ENCODE data around the gene ENTPD6.
"Not testable (repeated sequence)": the region's sequence is repeated elsewhere in the genome, so short reads cannot be mapped to it uniquely, and the experiment has no call there.

The ENTPD6 gene

GRCh38 chr20:25225642-25226432 lies 30.3 kb downstream of the ENTPD6 start:
- no peak for DNase-seq

GRCh38 chr20:25226433-25227316 lies 31.2 kb downstream of the ENTPD6 start:
- DNase-seq, result no peak

- no peak for DNase-seq
Measured at GRCh38 chr20:25227317-25227831, 31.9 kb downstream of the ENTPD6 start.

- DNase-seq, result no peak
Measured at GRCh38 chr20:25229486-25230165, 34.1 kb downstream of the ENTPD6 start.

- no peak for DNase-seq
Measured at GRCh38 chr20:25230166-25230831, 34.8 kb downstream of the ENTPD6 start.

GRCh38 chr20:25233016-25233772 lies 37.7 kb downstream of the ENTPD6 start:
- DNase-seq, result peak; percentile 87

GRCh38 chr20:25234009-25234849 lies 38.7 kb downstream of the ENTPD6 start:
- not testable (repeated sequence) for DNase-seq

- no peak for DNase-seq
Measured at GRCh38 chr20:25236450-25237304, 41.2 kb downstream of the ENTPD6 start.

GRCh38 chr20:25237610-25238318 lies 42.3 kb downstream of the ENTPD6 start:
- peak; percentile 91 for DNase-seq

- DNase-seq, result no peak
Measured at GRCh38 chr20:25238319-25239037, 43.0 kb downstream of the ENTPD6 start.

- DNase-seq, result no peak
Measured at GRCh38 chr20:25239387-25240370, 44.2 kb downstream of the ENTPD6 start.

GRCh38 chr20:25240851-25241658 lies 45.5 kb downstream of the ENTPD6 start:
- not testable (repeated sequence) for DNase-seq

- DNase-seq, result not testable (repeated sequence)
Measured at GRCh38 chr20:25241659-25241955, 46.1 kb downstream of the ENTPD6 start.

- no peak for DNase-seq
Measured at GRCh38 chr20:25242231-25242630, 46.7 kb downstream of the ENTPD6 start.

GRCh38 chr20:25243416-25243979 lies 48.0 kb downstream of the ENTPD6 start:
- no peak for DNase-seq

GRCh38 chr20:25244976-25245375 lies 49.5 kb downstream of the ENTPD6 start:
- no peak for DNase-seq
